ENCODE data around the gene HDAC4.

The HDAC4 gene

GRCh38 chr2:239149501-239149900 is 251.3 kb downstream of the HDAC4 start (continued):
- TF ChIP-seq ZNF2 (tag by site-specific recombination; IDR thresholded peaks at IDR 0.05): no peak

GRCh38 chr2:239148495-239149200 is 252.2 kb downstream of the HDAC4 start:
- ChIA-PET POLR2A (no interaction called here), CTCF (no interaction called here)
- Histone ChIP-seq H3K27ac (ENCODE audit: extremely low read depth, low read depth, low read length) (no peak overlapping the region), H3K9me3 (ENCODE audit: control insufficient read depth, insufficient read depth, low read depth, low read length) (no peaks in the 10 kb centered on the region), H3K4me3 (ENCODE audit: low read depth, low read length) (no peak overlapping the region), H3K36me3 (ENCODE audit: control insufficient read depth in 2 of 2, insufficient read depth in 1 of 2, low read length in 2 of 2) (peaks cover 0 to 18% of the 10 kb centered on the region in 2 experiments; a peak in 1 of 3 replicates), H3K4me1 (ENCODE audit: control insufficient read depth, insufficient read depth, low read length) (no peaks in the 10 kb centered on the region)
- no peak for TF ChIP-seq ZNF76 (tag by site-specific recombination; IDR thresholded peaks at IDR 0.05; ENCODE audit: borderline replicate concordance, low read depth)
- no peak for TF ChIP-seq ZNF341 (tag by site-specific recombination; IDR thresholded peaks at IDR 0.05; ENCODE audit: low read depth)
- TF ChIP-seq GLI4 (tag by site-specific recombination; IDR thresholded peaks at IDR 0.05): no peak
- TF ChIP-seq HIC1 (tag by site-specific recombination; IDR thresholded peaks at IDR 0.05): no peak
- no peak for TF ChIP-seq ZNF416 (tag by site-specific recombination; IDR thresholded peaks at IDR 0.05)
- no peak for TF ChIP-seq ZNF302 (tag by site-specific recombination; IDR thresholded peaks at IDR 0.05; ENCODE audit: low read depth)
- TF ChIP-seq ZBTB1 (tag by site-specific recombination; IDR thresholded peaks at IDR 0.05): no peak
- TF ChIP-seq YY2 (tag by site-specific recombination; IDR thresholded peaks at IDR 0.05): no peak
- TF ChIP-seq ZNF830 (tag by site-specific recombination; IDR thresholded peaks at IDR 0.05; ENCODE audit: low read depth): no peak

GRCh38 chr2:239147376-239147775 is 253.4 kb downstream of the HDAC4 start:
- CTCF ChIA-PET: no interaction called here
- TF ChIP-seq ZNF184 (tag by site-specific recombination; IDR thresholded peaks at IDR 0.05) (no peak), ZNF677 (tag by site-specific recombination; IDR thresholded peaks at IDR 0.05) (no peak), ZNF664 (tag by site-specific recombination; IDR thresholded peaks at IDR 0.05) (no peak), ZNF514 (tag by site-specific recombination; IDR thresholded peaks at IDR 0.05) (no peak), TRIM28 (IDR thresholded peaks at IDR 0.05; ENCODE audit: borderline replicate concordance, low read length) (no peak), MEIS1 (CRISPR knock-in tag; IDR thresholded peaks at IDR 0.05; ENCODE audit: borderline replicate concordance) (no peak), ZNF843 (tag by site-specific recombination; IDR thresholded peaks at IDR 0.05) (no peak), ZBTB26 (tag by site-specific recombination; optimal IDR thresholded peaks at IDR 0.05) (no peak), REPIN1 (tag by site-specific recombination; IDR thresholded peaks at IDR 0.05; ENCODE audit: low read depth) (no peak), ZNF623 (tag by site-specific recombination; IDR thresholded peaks at IDR 0.05) (no peak), ELK4 (IDR thresholded peaks at IDR 0.05; ENCODE audit: borderline replicate concordance, low read depth, low read length) (no peak), GFI1B (tag by site-specific recombination; IDR thresholded peaks at IDR 0.05) (no peak), TSHZ1 (tag by site-specific recombination; IDR thresholded peaks at IDR 0.05; ENCODE audit: borderline replicate concordance) (no peak), ZBTB21 (tag by site-specific recombination; IDR thresholded peaks at IDR 0.05) (no peak), ZNF416 (tag by site-specific recombination; IDR thresholded peaks at IDR 0.05) (no peak), SETDB1 (IDR thresholded peaks at IDR 0.05; ENCODE audit: insufficient read length, low read length) (no peak), KLF16 (tag by site-specific recombination; IDR thresholded peaks at IDR 0.05) (no peak), ZNF629 (tag by site-specific recombination; IDR thresholded peaks at IDR 0.05) (no peak)

More at GRCh38 chr2:239147376-239147775, 253.4 kb downstream of the HDAC4 start:
- no peak overlapping the region for H3K27ac ChIP-seq (ENCODE audit: extremely low read depth, low read depth, low read length)
- H3K4me1 ChIP-seq (ENCODE audit: control insufficient read depth, insufficient read depth, low read length): no peaks in the 10 kb centered on the region
- H3K4me3 ChIP-seq (ENCODE audit: low read depth, low read length): no peak overlapping the region
- POLR2A ChIA-PET: no interaction called here
- no peaks in the 10 kb centered on the region for H3K9me3 ChIP-seq (ENCODE audit: control insufficient read depth, insufficient read depth, low read depth, low read length)
- peaks cover 0 to 27% of the 10 kb centered on the region in 2 experiments; a peak in 1 of 3 replicates for H3K36me3 ChIP-seq (ENCODE audit: control insufficient read depth in 2 of 2, insufficient read depth in 1 of 2, low read length in 2 of 2)
